HG02938 (cell line): ENCODE data around the gene MEF2B.
"Not testable (repeated sequence)": the region's sequence is repeated elsewhere in the genome, so short reads cannot be mapped to it uniquely, and the experiment has no call there.

Source experiments
- ATAC-seq: cut with Tn5 transposase; IDR thresholded peaks from one replicate; pipeline ENCODE4 v1.9.1; 2021; ENCODE audit warnings: mild to moderate bottlenecking, moderate library complexity; ENCODE audit not compliant: unreplicated experiment

MEF2B gene

GRCh38 chr19:19102566-19102965 lies 67.5 kb downstream of the MEF2B start:
- not testable (repeated sequence) for ATAC-seq

- ATAC-seq = no peak
Measured at GRCh38 chr19:19101540-19101939, 68.5 kb downstream of the MEF2B start.

- no peak for ATAC-seq
Measured at GRCh38 chr19:19098703-19099632, 71.1 kb downstream of the MEF2B start.

- no peak for ATAC-seq
Measured at GRCh38 chr19:19098084-19098702, 71.9 kb downstream of the MEF2B start.

- ATAC-seq = no peak
Measured at GRCh38 chr19:19096641-19097627, 73.1 kb downstream of the MEF2B start.

GRCh38 chr19:19095691-19096090 lies 74.4 kb downstream of the MEF2B start:
- no peak for ATAC-seq
